GM23248 (cell line): Measurements from ENCODE around the gene ADCY5.

ENCODE experiments used
- EZH2 ChIP-seq: fragments of 200-600 bp; sonication (generic); IDR thresholded peaks from 2 replicates; pipeline ENCODE4 v1.6.1; 2018; ENCODE audit warnings: antibody characterized with exemption, mild to moderate bottlenecking; ENCODE audit not compliant: insufficient read depth, poor library complexity, severe bottlenecking
- EZH2phosphoT487 ChIP-seq: fragments of 200-600 bp; sonication (generic); IDR thresholded peaks from 2 replicates; pipeline ENCODE4 v1.6.1; 2018; ENCODE audit warnings: antibody characterized with exemption, moderate library complexity, mild to moderate bottlenecking, low read depth; ENCODE audit not compliant: insufficient read depth

DNA sequence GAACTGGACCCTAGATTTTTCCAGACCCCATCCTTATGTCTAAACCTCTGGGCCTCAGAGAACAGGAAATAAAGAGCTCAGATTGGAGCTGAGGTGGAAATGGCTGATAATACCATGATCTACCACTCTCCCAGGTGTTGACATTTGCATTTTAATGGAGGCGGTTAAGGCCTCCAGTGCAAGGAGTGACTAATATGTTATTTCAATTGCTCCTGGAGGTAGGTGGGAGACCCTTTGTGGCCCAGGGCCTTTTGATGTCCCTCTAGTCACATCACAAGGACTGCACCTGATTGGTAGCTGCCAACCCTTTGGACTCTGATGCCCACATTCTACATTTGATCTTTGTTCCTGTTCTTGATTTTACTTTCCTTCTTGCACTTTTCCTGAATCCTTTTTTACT lies 9.0 kb upstream of the ADCY5 start:
- no peak for TF ChIP-seq EZH2phosphoT487
- no peak for TF ChIP-seq EZH2
